Mesenchymal stem cell (in vitro differentiated cells and primary cell): ENCODE data around the gene GNAT1.

Source experiments
- DNase-seq: peaks from one replicate; pipeline ENCODE4 v3.0.0-alpha.2; 2013
- H2AFZ ChIP-seq: one replicate; pipeline ENCODE4 v1.6.1; 2013; ENCODE audit warnings: low read depth, mild to moderate bottlenecking, control low read depth, inconsistent platforms, low read length, moderate library complexity
- H2AK5ac ChIP-seq: 2 replicates; pipeline ENCODE4 v1.6.1; 2013; ENCODE audit warnings: low read length, moderate library complexity, mild to moderate bottlenecking, inconsistent platforms; ENCODE audit not compliant: severe bottlenecking
- H2BK120ac ChIP-seq: one replicate; pipeline ENCODE4 v1.6.1; 2013; ENCODE audit warnings: low read depth, mild to moderate bottlenecking, inconsistent platforms, low read length, moderate library complexity
- H2BK12ac ChIP-seq, 2 experiments: one replicate each; pipeline ENCODE4 v1.6.1; 2013; ENCODE audit warnings: inconsistent platforms in 2 of 2, low read length in 2 of 2, mild to moderate bottlenecking in 2 of 2, moderate library complexity in 2 of 2, control low read depth in 1 of 2
- H2BK15ac ChIP-seq: one replicate; pipeline ENCODE4 v1.6.1; 2013; ENCODE audit warnings: mild to moderate bottlenecking, low read depth, inconsistent platforms; ENCODE audit not compliant: poor library complexity, severe bottlenecking
- H2BK5ac ChIP-seq: 2 replicates; pipeline ENCODE4 v1.6.1; 2013; ENCODE audit warnings: low read depth, mild to moderate bottlenecking, low read length, control low read depth, inconsistent platforms; ENCODE audit not compliant: poor library complexity, severe bottlenecking
- H3K14ac ChIP-seq, 2 experiments: one replicate each; pipeline ENCODE4 v1.6.1; 2013; ENCODE audit warnings: inconsistent platforms in 2 of 2, low read length in 2 of 2, control low read depth in 1 of 2, mild to moderate bottlenecking in 1 of 2, moderate library complexity in 1 of 2
- H3K18ac ChIP-seq, 2 experiments: one replicate each; pipeline ENCODE4 v1.6.1; 2013; ENCODE audit warnings: inconsistent platforms in 2 of 2, low read length in 2 of 2, control low read depth in 1 of 2, low read depth in 1 of 2, mild to moderate bottlenecking in 1 of 2
- H3K23ac ChIP-seq, 2 experiments: one replicate each; pipeline ENCODE4 v1.6.1; 2013; ENCODE audit warnings: inconsistent platforms in 2 of 2, low read length in 2 of 2, mild to moderate bottlenecking in 2 of 2, moderate library complexity in 2 of 2, control low read depth in 1 of 2
- H3K27ac ChIP-seq: 2 replicates; pipeline ENCODE4 v1.5.1; 2013; ENCODE audit warnings: mild to moderate bottlenecking, moderate library complexity, low read length, control low read depth, inconsistent platforms; ENCODE audit not compliant: poor library complexity, severe bottlenecking
- H3K27me3 ChIP-seq, 2 experiments: 2 replicates each; pipeline versions ENCODE4 v1.6.1 to v1.7.0; 2013; ENCODE audit warnings: low read length in 2 of 2, mild to moderate bottlenecking in 2 of 2, moderate library complexity in 2 of 2, control low read depth in 1 of 2, inconsistent platforms in 1 of 2; ENCODE audit not compliant: control insufficient read depth in 1 of 2, insufficient read depth in 1 of 2
- H3K36me3 ChIP-seq, 2 experiments: 2 replicates each; pipeline versions ENCODE4 v1.6.1 to v1.7.0; 2013; ENCODE audit warnings: low read length in 2 of 2, control low read depth in 1 of 2, inconsistent platforms in 1 of 2, low read depth in 1 of 2, mild to moderate bottlenecking in 1 of 2; ENCODE audit not compliant: insufficient read depth in 2 of 2, control insufficient read depth in 1 of 2
- H3K4ac ChIP-seq, 2 experiments: one replicate each; pipeline ENCODE4 v1.6.1; 2013; ENCODE audit warnings: inconsistent platforms in 2 of 2, low read length in 2 of 2, mild to moderate bottlenecking in 2 of 2, moderate library complexity in 2 of 2, control low read depth in 1 of 2, low read depth in 1 of 2
- H3K4me1 ChIP-seq: 2 replicates; pipeline ENCODE4 v1.6.1; 2013; ENCODE audit warnings: low read depth, low read length, control low read depth; ENCODE audit not compliant: control insufficient read depth, insufficient read depth
- H3K4me2 ChIP-seq: 2 replicates; pipeline ENCODE4 v1.6.1; 2013; ENCODE audit warnings: low read length, mild to moderate bottlenecking, inconsistent platforms; ENCODE audit not compliant: poor library complexity, severe bottlenecking
- H3K4me3 ChIP-seq, 2 experiments: 2 replicates each; pipeline versions ENCODE4 v1.5.1 to v1.7.0; 2013; ENCODE audit warnings: low read length in 2 of 2, mild to moderate bottlenecking in 2 of 2, control low read depth in 1 of 2, low read depth in 1 of 2; ENCODE audit not compliant: insufficient read depth in 1 of 2
- H3K79me1 ChIP-seq: replicated peaks from 2 replicates; pipeline ENCODE4 v1.6.1; 2013; ENCODE audit warnings: mild to moderate bottlenecking, control low read depth, low read length, inconsistent platforms; ENCODE audit not compliant: poor library complexity, severe bottlenecking
- H3K9ac ChIP-seq: 2 replicates; pipeline ENCODE4 v1.7.0; 2013; ENCODE audit warnings: mild to moderate bottlenecking, low read length, moderate library complexity
- H3K9me3 ChIP-seq: 2 replicates; pipeline ENCODE4 v1.7.0; 2013; ENCODE audit warnings: mild to moderate bottlenecking, low read length; ENCODE audit not compliant: control insufficient read depth
- H4K8ac ChIP-seq: one replicate; pipeline ENCODE4 v1.6.1; 2013; ENCODE audit warnings: inconsistent platforms, mild to moderate bottlenecking, low read length, moderate library complexity
- H4K91ac ChIP-seq: one replicate; pipeline ENCODE4 v1.6.1; 2013; ENCODE audit warnings: mild to moderate bottlenecking, low read length, inconsistent platforms
- WGBS: methylation state at CpG from one replicate; pipeline ENCODE4 v1.1.7; 2013; ENCODE audit warnings: mixed read lengths; 5-methylcytosine and 5-hydroxymethylcytosine counted together

The GNAT1 gene

DNA sequence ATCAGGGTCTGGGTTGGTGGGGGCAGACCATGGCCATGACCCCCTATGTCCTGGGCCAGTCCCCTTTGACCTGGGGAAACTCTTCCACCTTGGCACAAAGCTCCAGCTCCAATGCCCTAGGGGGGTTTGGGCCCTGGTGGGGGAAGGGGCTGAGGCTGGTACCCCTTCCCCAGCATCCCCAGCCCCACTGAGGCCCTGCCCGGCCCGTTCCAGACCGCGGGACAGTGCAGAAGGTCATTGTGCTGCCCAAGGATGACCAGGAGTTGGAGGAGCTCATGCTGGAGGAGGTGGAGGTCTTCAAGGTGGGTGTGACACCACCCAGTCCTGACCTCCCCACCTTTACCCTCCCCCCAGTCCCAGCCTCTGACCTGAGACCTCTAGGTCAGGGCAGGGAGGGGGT is 6.2 kb upstream of the GNAT1 start:
- Histone ChIP-seq H3K36me3 (peaks cover 0 to 30% of the 10 kb centered on the region in 2 experiments), H4K8ac (no peak overlapping the region), H3K18ac (no peak overlapping the region), H3K79me1 (no peaks in the 10 kb centered on the region), H4K91ac (no peak overlapping the region), H3K4me2 (no peak overlapping the region), H3K14ac (no peak overlapping the region), H3K4me3 (no peak overlapping the region), H3K23ac (no peak overlapping the region), H2BK12ac (no peak overlapping the region), H2AFZ (no peak overlapping the region), H2AK5ac (no peak overlapping the region), H2BK15ac (no peak overlapping the region), H2BK120ac (no peak overlapping the region), H3K9ac (no peak overlapping the region), H3K9me3 (no peaks in the 10 kb centered on the region), H3K4me1 (peaks cover 10% of the 10 kb centered on the region), H3K4ac (no peak overlapping the region), H3K27ac (no peak overlapping the region), H3K27me3 (peaks cover 7 to 36% of the 10 kb centered on the region in 2 experiments), H2BK5ac (no peak overlapping the region)
- DNase-seq: no peak
- WGBS: no CpG with 5 or more reads among the region's 4 CpGs

DNA sequence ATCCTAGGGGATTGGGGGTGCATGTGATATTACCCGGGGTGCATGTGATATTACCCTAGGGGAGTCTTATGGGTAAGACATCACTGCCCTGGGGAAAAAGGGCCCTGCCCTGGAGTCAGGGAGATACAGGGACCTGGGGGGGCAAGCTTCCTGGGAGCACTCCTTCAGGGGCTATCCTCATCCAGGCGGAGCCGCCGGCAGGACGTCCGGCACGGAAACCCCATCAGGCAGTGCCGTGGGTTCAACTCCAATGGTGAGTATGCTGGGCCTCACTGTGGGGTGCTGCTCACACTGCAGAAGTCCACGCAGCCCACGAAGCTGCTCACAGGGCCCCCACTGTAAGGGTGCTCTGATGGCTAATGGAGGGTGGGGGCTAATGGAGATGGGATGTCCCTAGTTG is 5.3 kb upstream of the GNAT1 start:
- H3K27ac ChIP-seq: no peak overlapping the region
- no peak for DNase-seq
- no peak overlapping the region for H4K8ac ChIP-seq
- no peak overlapping the region for H4K91ac ChIP-seq
- no peak overlapping the region for H3K4me2 ChIP-seq
- no peak overlapping the region for H3K18ac ChIP-seq
- no peak overlapping the region for H3K23ac ChIP-seq
- no peak overlapping the region for H3K14ac ChIP-seq
- peaks cover 10% of the 10 kb centered on the region for H3K4me1 ChIP-seq
- H2BK5ac ChIP-seq: no peak overlapping the region
- WGBS: 96% methylated on average over 10 of the region's 10 CpGs
- H3K27me3 ChIP-seq: peaks cover 7 to 39% of the 10 kb centered on the region in 2 experiments
- H3K36me3 ChIP-seq: peaks cover 0 to 30% of the 10 kb centered on the region in 2 experiments
- H3K9me3 ChIP-seq: no peaks in the 10 kb centered on the region
- no peaks in the 10 kb centered on the region for H3K79me1 ChIP-seq
- no peak overlapping the region for H2BK15ac ChIP-seq
- no peak overlapping the region for H2BK12ac ChIP-seq
- H2BK120ac ChIP-seq: no peak overlapping the region
- no peak overlapping the region for H2AFZ ChIP-seq
- H3K4me3 ChIP-seq: no peak overlapping the region
- no peak overlapping the region for H2AK5ac ChIP-seq
- H3K9ac ChIP-seq: no peak overlapping the region
- H3K4ac ChIP-seq: no peak overlapping the region

DNA sequence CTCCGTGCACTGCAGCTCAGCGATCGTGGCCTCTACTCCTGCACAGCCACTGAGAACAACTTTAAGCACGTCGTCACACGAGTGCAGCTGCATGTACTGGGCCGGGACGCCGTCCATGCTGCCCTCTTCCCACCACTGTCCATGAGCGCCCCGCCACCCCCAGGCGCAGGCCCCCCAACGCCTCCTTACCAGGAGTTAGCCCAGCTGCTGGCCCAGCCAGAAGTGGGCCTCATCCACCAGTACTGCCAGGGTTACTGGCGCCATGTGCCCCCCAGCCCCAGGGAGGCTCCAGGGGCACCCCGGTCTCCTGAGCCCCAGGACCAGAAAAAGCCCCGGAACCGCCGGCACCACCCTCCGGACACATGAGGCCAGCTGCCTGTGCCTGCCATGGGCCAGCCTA is 3.7 kb upstream of the GNAT1 start:
- Histone ChIP-seq H3K4me3 (no peak overlapping the region), H3K14ac (no peak overlapping the region), H3K18ac (no peak overlapping the region), H3K4me1 (peaks cover 5% of the 10 kb centered on the region), H3K4me2 (no peak overlapping the region), H3K9ac (no peak overlapping the region), H2BK5ac (no peak overlapping the region), H3K79me1 (no peaks in the 10 kb centered on the region), H2AK5ac (no peak overlapping the region), H3K4ac (no peak overlapping the region), H3K9me3 (no peaks in the 10 kb centered on the region), H3K23ac (no peak overlapping the region), H4K8ac (no peak overlapping the region), H3K27me3 (peaks cover 9 to 48% of the 10 kb centered on the region in 2 experiments), H2BK12ac (no peak overlapping the region), H2BK15ac (no peak overlapping the region), H4K91ac (no peak overlapping the region), H2BK120ac (no peak overlapping the region), H3K27ac (no peak overlapping the region), H3K36me3 (peaks cover 0 to 23% of the 10 kb centered on the region in 2 experiments), H2AFZ (no peak overlapping the region)
- no peak for DNase-seq
- 94% methylated on average over 15 of the region's 19 CpGs for WGBS

DNA sequence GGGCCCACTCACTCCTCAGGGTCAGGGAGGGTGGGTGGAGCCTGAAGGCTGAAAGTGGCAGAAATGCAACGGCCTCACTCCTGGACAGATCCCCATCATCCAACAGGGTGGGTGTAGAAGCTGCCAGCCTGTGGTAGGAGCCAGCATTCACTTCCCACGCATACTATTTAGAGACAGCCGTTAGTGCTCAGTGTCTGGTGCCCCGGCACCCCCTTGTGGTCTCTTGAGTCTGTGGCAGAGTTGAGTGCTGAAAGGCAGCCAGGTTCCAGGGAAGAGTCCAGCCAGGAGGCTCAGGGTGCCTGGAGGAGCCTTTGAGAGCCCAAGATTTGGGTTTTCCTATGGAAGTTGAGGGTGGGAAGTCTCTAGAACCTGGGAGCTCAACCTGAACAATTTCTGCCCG is 2.1 kb upstream of the GNAT1 start:
- Histone ChIP-seq H3K14ac (no peak overlapping the region), H2BK12ac (no peak overlapping the region), H3K27me3 (peaks cover 11 to 50% of the 10 kb centered on the region in 2 experiments), H4K91ac (no peak overlapping the region), H3K4me2 (no peak overlapping the region), H2AFZ (no peak overlapping the region), H3K4ac (no peak overlapping the region), H3K27ac (no peak overlapping the region), H2AK5ac (no peak overlapping the region), H3K4me3 (no peak overlapping the region), H3K4me1 (peaks cover 4% of the 10 kb centered on the region), H3K36me3 (peaks cover 0 to 15% of the 10 kb centered on the region in 2 experiments), H3K18ac (no peak overlapping the region), H3K9ac (no peak overlapping the region), H2BK5ac (no peak overlapping the region), H2BK120ac (no peak overlapping the region), H3K79me1 (no peaks in the 10 kb centered on the region), H4K8ac (no peak overlapping the region), H3K9me3 (no peaks in the 10 kb centered on the region), H2BK15ac (no peak overlapping the region), H3K23ac (no peak overlapping the region)
- DNase-seq: peak; percentile 83
- WGBS: 15% methylated on average over 5 of the region's 5 CpGs
